HL-60 (cell line): ENCODE data around the gene CACNA1S.

Experiments
- DNase-seq, 2 experiments: peaks; one replicate each; pipeline ENCODE4 v3.0.0-alpha.2; 2010 to 2020; ENCODE audit warnings: low read depth in 1 of 2, low spot score in 1 of 2
- H3K27ac ChIP-seq: fragments of 250-450 bp; sonication (Bioruptor Pico); replicated peaks from 2 replicates; pipeline ENCODE4 v1.5.1; 2020; ENCODE audit warnings: mild to moderate bottlenecking, moderate library complexity
- H3K27me3 ChIP-seq: fragments of 250-450 bp; sonication (Bioruptor Pico); 2 replicates; pipeline ENCODE4 v1.5.1; 2021; ENCODE audit warnings: mild to moderate bottlenecking, moderate library complexity; ENCODE audit not compliant: insufficient read depth, poor library complexity, severe bottlenecking
- H3K4me3 ChIP-seq: replicated peaks from 2 replicates; pipeline ENCODE4 v1.5.1; 2011; ENCODE audit warnings: mild to moderate bottlenecking, control low read depth, low read length; ENCODE audit not compliant: insufficient read depth
- GABPA ChIP-seq: IDR thresholded peaks from 2 replicates; pipeline ENCODE4 v1.6.1; 2012; ENCODE audit warnings: low read depth
- POLR2AphosphoS5 ChIP-seq: IDR thresholded peaks from 2 replicates; pipeline ENCODE4 v1.6.1; 2012; ENCODE audit warnings: low read depth
- SPI1 ChIP-seq: IDR thresholded peaks from 2 replicates; pipeline ENCODE4 v1.6.1; 2012; ENCODE audit warnings: low read depth, mild to moderate bottlenecking, borderline replicate concordance
- TF ChIP-seq, protein P1 (sequence below): IDR thresholded peaks from one replicate; pipeline ENCODE4 v1.5.1; 2011; ENCODE audit warnings: low read length, control low read depth, inconsistent platforms; ENCODE audit not compliant: insufficient read depth
- TF ChIP-seq, protein P2 (sequence below): IDR thresholded peaks from 2 replicates; pipeline ENCODE4 v1.6.1; 2012; ENCODE audit warnings: low read depth; ENCODE audit not compliant: insufficient replicate concordance

Gene CACNA1S

DNA sequence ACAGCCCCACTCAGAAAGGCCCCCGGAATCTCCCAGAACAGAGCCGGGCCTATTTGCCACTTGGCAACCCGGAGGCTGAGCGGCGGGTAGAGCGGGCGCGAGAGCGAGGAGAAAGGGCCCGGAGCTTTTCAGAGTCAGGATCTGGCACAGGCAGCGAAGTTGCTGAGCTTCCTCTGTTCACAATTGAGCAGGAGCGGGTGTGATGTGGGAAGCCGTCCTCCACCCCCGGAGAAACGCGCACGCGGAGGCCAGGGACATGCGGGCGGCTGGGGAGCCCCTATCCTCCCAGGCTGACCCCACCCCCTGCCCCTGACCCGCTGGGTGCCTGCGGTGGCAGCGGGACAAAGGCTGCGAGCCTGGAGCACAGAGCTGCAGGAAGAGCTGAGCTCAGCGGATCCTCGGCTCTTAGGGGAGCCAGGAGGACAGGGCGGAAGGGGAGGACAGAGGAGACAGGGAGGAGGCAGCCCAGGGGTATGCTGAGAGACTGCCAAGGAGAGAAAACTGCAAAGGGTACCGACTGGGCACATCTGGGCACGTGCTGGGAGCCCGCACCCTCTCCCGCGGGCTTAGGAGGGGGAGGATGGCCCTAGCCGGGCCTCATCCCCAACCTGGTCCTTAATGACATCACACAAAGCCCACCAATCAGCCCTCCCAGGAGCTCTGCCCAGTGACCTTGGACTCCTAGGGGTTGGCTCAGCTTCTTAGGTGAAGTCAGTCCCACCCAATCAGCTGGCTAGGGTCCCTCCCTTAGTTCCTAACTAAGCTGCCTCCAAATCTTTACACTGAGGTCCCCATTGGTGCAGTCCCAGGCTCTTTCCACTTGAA is 98.0 kb downstream of the CACNA1S start:
- TF ChIP-seq SPI1 (no peak), POLR2AphosphoS5 (no peak)
- TF ChIP-seq, protein P1, sequence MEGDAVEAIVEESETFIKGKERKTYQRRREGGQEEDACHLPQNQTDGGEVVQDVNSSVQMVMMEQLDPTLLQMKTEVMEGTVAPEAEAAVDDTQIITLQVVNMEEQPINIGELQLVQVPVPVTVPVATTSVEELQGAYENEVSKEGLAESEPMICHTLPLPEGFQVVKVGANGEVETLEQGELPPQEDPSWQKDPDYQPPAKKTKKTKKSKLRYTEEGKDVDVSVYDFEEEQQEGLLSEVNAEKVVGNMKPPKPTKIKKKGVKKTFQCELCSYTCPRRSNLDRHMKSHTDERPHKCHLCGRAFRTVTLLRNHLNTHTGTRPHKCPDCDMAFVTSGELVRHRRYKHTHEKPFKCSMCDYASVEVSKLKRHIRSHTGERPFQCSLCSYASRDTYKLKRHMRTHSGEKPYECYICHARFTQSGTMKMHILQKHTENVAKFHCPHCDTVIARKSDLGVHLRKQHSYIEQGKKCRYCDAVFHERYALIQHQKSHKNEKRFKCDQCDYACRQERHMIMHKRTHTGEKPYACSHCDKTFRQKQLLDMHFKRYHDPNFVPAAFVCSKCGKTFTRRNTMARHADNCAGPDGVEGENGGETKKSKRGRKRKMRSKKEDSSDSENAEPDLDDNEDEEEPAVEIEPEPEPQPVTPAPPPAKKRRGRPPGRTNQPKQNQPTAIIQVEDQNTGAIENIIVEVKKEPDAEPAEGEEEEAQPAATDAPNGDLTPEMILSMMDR, result no peak
- no peak for DNase-seq
- Histone ChIP-seq H3K27me3 (no peaks in the 10 kb centered on the region), H3K4me3 (no peak overlapping the region), H3K27ac (peak overlapping the region; percentile 47)

DNA sequence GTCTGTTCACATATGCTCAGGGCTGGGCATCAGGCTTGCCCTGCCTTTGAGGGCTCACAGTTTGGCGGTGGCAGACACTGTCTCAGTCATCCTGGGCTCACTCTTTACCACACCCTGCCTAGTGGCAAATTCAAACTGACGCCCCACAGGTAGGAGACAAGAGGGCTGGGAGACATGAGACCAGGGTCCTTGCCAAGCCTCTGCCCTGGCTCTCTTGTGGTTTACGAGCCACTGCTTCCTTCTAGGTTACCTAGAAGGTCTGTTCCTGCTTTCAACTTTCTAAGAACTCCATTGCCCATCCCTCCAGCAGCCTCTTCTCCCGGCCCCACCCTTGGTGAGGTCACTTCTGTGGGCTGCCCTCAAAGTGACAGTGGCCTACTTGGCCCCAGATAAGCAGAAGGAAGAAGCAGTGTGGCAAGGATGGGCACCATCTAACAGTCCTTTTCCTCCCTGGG is 99.2 kb downstream of the CACNA1S start:
- no peak overlapping the region for H3K4me3 ChIP-seq
- H3K27ac ChIP-seq, result no peak overlapping the region; the same call in 1 of the 2 replicates
- TF ChIP-seq, protein P1, result no peak
- 0 out of 2 replicates have a peak, but pooled peaks have one; percentile 22 for TF ChIP-seq POLR2AphosphoS5
- H3K27me3 ChIP-seq, result no peaks in the 10 kb centered on the region
- peak in 1 of 2 experiments; percentile 90 for DNase-seq

DNA sequence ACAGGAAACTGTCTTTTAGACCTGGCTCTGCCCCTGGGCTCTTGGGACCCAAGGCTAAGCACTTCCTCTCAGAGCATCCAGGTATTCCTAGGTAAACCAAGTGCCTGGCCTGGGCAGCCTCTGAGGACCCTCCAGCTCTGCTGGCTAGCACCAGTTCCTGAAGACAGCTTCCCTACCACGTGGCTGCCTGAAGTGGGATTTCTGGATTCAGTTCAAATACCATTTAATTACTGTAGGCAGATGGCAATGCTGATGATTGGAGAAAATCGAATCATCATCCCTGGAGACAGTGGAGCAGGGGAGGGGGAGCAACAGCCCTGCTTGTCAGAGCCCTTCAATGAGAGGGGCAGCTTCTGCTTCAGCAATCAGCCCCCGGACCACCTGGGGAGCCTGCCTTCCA is 100.6 kb downstream of the CACNA1S start:
- Histone ChIP-seq H3K4me3 (no peak overlapping the region), H3K27ac (no peak overlapping the region), H3K27me3 (no peaks in the 10 kb centered on the region)
- no peak for DNase-seq
- TF ChIP-seq SPI1, result no peak
- TF ChIP-seq POLR2AphosphoS5, result no peak
- TF ChIP-seq, protein P2, sequence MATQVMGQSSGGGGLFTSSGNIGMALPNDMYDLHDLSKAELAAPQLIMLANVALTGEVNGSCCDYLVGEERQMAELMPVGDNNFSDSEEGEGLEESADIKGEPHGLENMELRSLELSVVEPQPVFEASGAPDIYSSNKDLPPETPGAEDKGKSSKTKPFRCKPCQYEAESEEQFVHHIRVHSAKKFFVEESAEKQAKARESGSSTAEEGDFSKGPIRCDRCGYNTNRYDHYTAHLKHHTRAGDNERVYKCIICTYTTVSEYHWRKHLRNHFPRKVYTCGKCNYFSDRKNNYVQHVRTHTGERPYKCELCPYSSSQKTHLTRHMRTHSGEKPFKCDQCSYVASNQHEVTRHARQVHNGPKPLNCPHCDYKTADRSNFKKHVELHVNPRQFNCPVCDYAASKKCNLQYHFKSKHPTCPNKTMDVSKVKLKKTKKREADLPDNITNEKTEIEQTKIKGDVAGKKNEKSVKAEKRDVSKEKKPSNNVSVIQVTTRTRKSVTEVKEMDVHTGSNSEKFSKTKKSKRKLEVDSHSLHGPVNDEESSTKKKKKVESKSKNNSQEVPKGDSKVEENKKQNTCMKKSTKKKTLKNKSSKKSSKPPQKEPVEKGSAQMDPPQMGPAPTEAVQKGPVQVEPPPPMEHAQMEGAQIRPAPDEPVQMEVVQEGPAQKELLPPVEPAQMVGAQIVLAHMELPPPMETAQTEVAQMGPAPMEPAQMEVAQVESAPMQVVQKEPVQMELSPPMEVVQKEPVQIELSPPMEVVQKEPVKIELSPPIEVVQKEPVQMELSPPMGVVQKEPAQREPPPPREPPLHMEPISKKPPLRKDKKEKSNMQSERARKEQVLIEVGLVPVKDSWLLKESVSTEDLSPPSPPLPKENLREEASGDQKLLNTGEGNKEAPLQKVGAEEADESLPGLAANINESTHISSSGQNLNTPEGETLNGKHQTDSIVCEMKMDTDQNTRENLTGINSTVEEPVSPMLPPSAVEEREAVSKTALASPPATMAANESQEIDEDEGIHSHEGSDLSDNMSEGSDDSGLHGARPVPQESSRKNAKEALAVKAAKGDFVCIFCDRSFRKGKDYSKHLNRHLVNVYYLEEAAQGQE, result no peak
- TF ChIP-seq GABPA, result no peak
- TF ChIP-seq, protein P1, result no peak

DNA sequence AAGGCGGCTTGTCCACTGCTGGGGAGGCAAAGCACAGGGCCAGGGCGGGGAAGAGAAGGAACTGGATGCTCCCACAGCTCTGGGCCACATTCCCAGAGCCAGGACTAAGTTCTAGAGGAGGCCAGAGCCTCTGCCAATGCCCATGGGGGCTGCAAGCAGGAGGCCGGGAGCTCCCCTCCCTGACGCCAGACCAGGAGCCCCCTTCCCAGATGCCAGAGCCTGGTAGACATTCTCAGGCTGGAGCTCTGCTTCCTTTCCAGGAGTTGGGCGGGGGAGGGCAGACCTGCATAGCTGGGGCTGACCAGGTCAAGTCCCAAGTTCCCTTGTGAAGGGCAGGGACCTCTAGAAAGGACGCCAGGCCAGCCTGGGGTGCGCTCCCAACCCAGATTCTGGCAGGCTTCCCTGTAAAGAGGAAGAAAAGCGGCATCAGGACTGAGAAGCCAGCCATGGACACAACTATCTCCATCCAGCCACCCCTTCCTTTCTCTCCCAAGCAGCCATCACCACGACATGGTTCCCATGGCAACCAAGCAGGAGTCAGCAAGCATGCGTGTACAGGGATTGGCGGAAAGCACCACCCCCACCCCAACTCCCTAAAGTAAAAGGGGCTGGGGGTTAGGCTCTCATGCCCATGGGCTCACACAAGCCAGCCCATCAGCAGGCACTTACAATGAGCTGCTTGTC is 102.1 kb downstream of the CACNA1S start:
- Histone ChIP-seq H3K27ac (no peak overlapping the region), H3K27me3 (no peaks in the 10 kb centered on the region), H3K4me3 (no peak overlapping the region)
- no peak for DNase-seq
- TF ChIP-seq SPI1, result no peak
- TF ChIP-seq GABPA, result no peak
- no peak for TF ChIP-seq POLR2AphosphoS5
- TF ChIP-seq, protein P1, result no peak
- TF ChIP-seq, protein P2, result no peak
